ENCODE measurements around the gene GPX4.
A peak's percentile ranks its signal among the peaks of the same experiment; 100 is the strongest.

GRCh38 chr19:1087813-1088415 is 15.9 kb upstream of the GPX4 start:
- no peak for TF ChIP-seq CTCF (IDR thresholded peaks at IDR 0.05)
- TF ChIP-seq POLR2AphosphoS5 (IDR thresholded peaks at IDR 0.05): peak; percentile 45 to 58
- peak in 1 of 4 donors; percentile 39 for TF ChIP-seq POLR2A (IDR thresholded peaks at IDR 0.05)
